H9 (cell line): ENCODE data around the gene AIPL1. TPM values are rescaled to one million over a fixed set of nuclear protein-coding genes. Genes with fewer than 3 reads are reported as not detected.

Experiments
- DNase-seq: peaks from one replicate; pipeline ENCODE4 v3.0.0-alpha.2; 2017
- H2AFZ ChIP-seq: one replicate; pipeline ENCODE4 v1.6.1; 2013; ENCODE audit warnings: mild to moderate bottlenecking, low read length, control low read depth, moderate library complexity
- H2AK5ac ChIP-seq: 2 replicates; pipeline ENCODE4 v1.6.1; 2013; ENCODE audit warnings: low read length, control low read depth, mixed read lengths; ENCODE audit not compliant: insufficient read length
- H2BK120ac ChIP-seq: one replicate; pipeline ENCODE4 v1.6.1; 2013; ENCODE audit warnings: low read depth, mild to moderate bottlenecking, low read length, control low read depth, inconsistent platforms; ENCODE audit not compliant: poor library complexity, severe bottlenecking
- H2BK12ac ChIP-seq: 2 replicates; pipeline ENCODE4 v1.6.1; 2013; ENCODE audit warnings: low read length, control low read depth, mixed read lengths, low read depth; ENCODE audit not compliant: insufficient read length
- H2BK15ac ChIP-seq: 2 replicates; pipeline ENCODE4 v1.6.1; 2013; ENCODE audit warnings: low read depth, low read length, control low read depth
- H2BK20ac ChIP-seq: one replicate; pipeline ENCODE4 v1.6.1; 2013; ENCODE audit warnings: low read depth, mild to moderate bottlenecking, low read length, control low read depth, inconsistent platforms; ENCODE audit not compliant: poor library complexity, severe bottlenecking
- H2BK5ac ChIP-seq: 2 replicates; pipeline ENCODE4 v1.6.1; 2013; ENCODE audit warnings: low read length, control low read depth, mixed read lengths; ENCODE audit not compliant: insufficient read length
- H3K14ac ChIP-seq: 2 replicates; pipeline ENCODE4 v1.6.1; 2013; ENCODE audit warnings: low read length, control low read depth; ENCODE audit not compliant: insufficient read depth
- H3K18ac ChIP-seq: 2 replicates; pipeline ENCODE4 v1.6.1; 2013; ENCODE audit warnings: low read depth, mild to moderate bottlenecking, mixed read lengths, low read length, control low read depth; ENCODE audit not compliant: insufficient read length
- H3K23ac ChIP-seq: 2 replicates; pipeline ENCODE4 v1.6.1; 2013; ENCODE audit warnings: low read length, control low read depth, mixed read lengths, low read depth; ENCODE audit not compliant: insufficient read length
- H3K23me2 ChIP-seq: 2 replicates; pipeline ENCODE4 v1.6.1; 2013; ENCODE audit warnings: low read depth, mild to moderate bottlenecking, mixed read lengths, low read length, control low read depth; ENCODE audit not compliant: insufficient read length, poor library complexity, severe bottlenecking
- H3K27ac ChIP-seq: 2 replicates; pipeline ENCODE4 v1.5.1; 2013; ENCODE audit warnings: low read length, control low read depth, mixed read lengths, low read depth; ENCODE audit not compliant: insufficient read length
- H3K27me3 ChIP-seq: 2 replicates; pipeline ENCODE4 v1.6.1; 2013; ENCODE audit warnings: low read length, control low read depth, inconsistent platforms; ENCODE audit not compliant: insufficient read depth
- H3K4ac ChIP-seq: 2 replicates; pipeline ENCODE4 v1.6.1; 2013; ENCODE audit warnings: low read depth, mild to moderate bottlenecking, control low read depth, inconsistent platforms, low read length, moderate library complexity
- H3K4me1 ChIP-seq: 2 replicates; pipeline ENCODE4 v1.6.1; 2013; ENCODE audit warnings: low read length, control low read depth, inconsistent platforms; ENCODE audit not compliant: insufficient read depth
- H3K4me2 ChIP-seq: 2 replicates; pipeline ENCODE4 v1.6.1; 2013; ENCODE audit warnings: low read length, control low read depth, mixed read lengths; ENCODE audit not compliant: insufficient read length, insufficient read depth
- H3K56ac ChIP-seq: 2 replicates; pipeline ENCODE4 v1.6.1; 2013; ENCODE audit warnings: low read depth, mild to moderate bottlenecking, mixed read lengths, low read length, control low read depth; ENCODE audit not compliant: insufficient read length
- H3K79me1 ChIP-seq: 2 replicates; pipeline ENCODE4 v1.6.1; 2013; ENCODE audit warnings: low read depth, mild to moderate bottlenecking, moderate library complexity, low read length, control low read depth, inconsistent platforms; ENCODE audit not compliant: insufficient read depth, poor library complexity, severe bottlenecking
- H3K79me2 ChIP-seq: 2 replicates; pipeline ENCODE4 v1.6.1; 2013; ENCODE audit warnings: low read length, control low read depth, inconsistent platforms; ENCODE audit not compliant: insufficient read depth
- H3K9ac ChIP-seq: 2 replicates; pipeline ENCODE4 v1.6.1; 2013; ENCODE audit warnings: low read length, control low read depth, mixed read lengths; ENCODE audit not compliant: insufficient read length; ENCODE audit errors: extremely low read depth
- H3K9me3 ChIP-seq: one replicate; pipeline ENCODE4 v1.6.1; 2013; ENCODE audit warnings: low read depth, low read length, inconsistent platforms; ENCODE audit not compliant: control insufficient read depth
- H3T11ph ChIP-seq: one replicate; pipeline ENCODE4 v1.6.1; 2013; ENCODE audit warnings: mild to moderate bottlenecking, low read length, control low read depth, inconsistent platforms
- H4K20me1 ChIP-seq: one replicate; pipeline ENCODE4 v1.6.1; 2013; ENCODE audit not compliant: control insufficient read depth, insufficient read length, insufficient read depth
- H4K5ac ChIP-seq: 2 replicates; pipeline ENCODE4 v1.6.1; 2013; ENCODE audit warnings: low read depth, mild to moderate bottlenecking, mixed read lengths, low read length, control low read depth; ENCODE audit not compliant: insufficient read length
- H4K8ac ChIP-seq: replicated peaks from 2 replicates; pipeline ENCODE4 v1.6.1; 2013; ENCODE audit warnings: low read length, control low read depth, mixed read lengths, low read depth; ENCODE audit not compliant: insufficient read length
- H4K91ac ChIP-seq: 2 replicates; pipeline ENCODE4 v1.6.1; 2013; ENCODE audit warnings: low read depth, mild to moderate bottlenecking, moderate library complexity, mixed read lengths, low read length, control low read depth; ENCODE audit not compliant: insufficient read length
- H3K27ac Mint-ChIP-seq, 3 experiments: 2 replicates in 2 of 3; 3 replicates in 1 of 3; pipeline ENCODE4 v1.8.0; 2020 to 2021; ENCODE audit warnings: mixed read lengths in 3 of 3, mild to moderate bottlenecking in 1 of 3, moderate library complexity in 1 of 3
- H3K27me3 Mint-ChIP-seq: 2 replicates; pipeline ENCODE4 v1.8.0; 2021; ENCODE audit warnings: low read depth, mild to moderate bottlenecking, moderate library complexity, mixed read lengths
- H3K36me3 Mint-ChIP-seq, 3 experiments: 2 replicates in 2 of 3; 3 replicates in 1 of 3; pipeline ENCODE4 v1.8.0; 2020 to 2021; ENCODE audit warnings: low read depth in 3 of 3, mixed read lengths in 3 of 3; ENCODE audit not compliant: insufficient read depth in 1 of 3
- H3K4me1 Mint-ChIP-seq, 2 experiments: 2 replicates each; pipeline ENCODE4 v1.8.0; 2020; ENCODE audit warnings: mixed read lengths in 2 of 2
- H3K4me3 Mint-ChIP-seq, 2 experiments: 2 replicates in 1 of 2; 3 replicates in 1 of 2; pipeline ENCODE4 v1.8.0; 2020 to 2021; ENCODE audit warnings: mild to moderate bottlenecking in 2 of 2, mixed read lengths in 2 of 2, moderate library complexity in 1 of 2
- H3K9me3 Mint-ChIP-seq, 2 experiments: 2 replicates in 1 of 2; 3 replicates in 1 of 2; pipeline ENCODE4 v1.8.0; 2020; ENCODE audit warnings: mild to moderate bottlenecking in 2 of 2, mixed read lengths in 2 of 2, moderate library complexity in 1 of 2
- WGBS: extraction: QIAGEN DNeasy Blood & Tissue Kit; methylation state at CpG from one replicate; pipeline ENCODE4 v1.1.7; 2013; ENCODE audit warnings: missing lambda C conversion rate, low lambda C conversion rate, mixed read lengths; ENCODE audit not compliant: insufficient read length; ENCODE audit errors: extremely low coverage; 5-methylcytosine and 5-hydroxymethylcytosine counted together
- total RNA-seq: library from RNA; stranded (reverse); gene quantifications from 2 replicates; pipeline ENCODE4 v1.2.1, GENCODE V29; 2021
- TF ChIP-seq, protein P1 (sequence below): fragments of 200-600 bp; sonication (generic); conservative IDR thresholded peaks from 3 replicates; pipeline ENCODE4 v1.8.0; 2021; ENCODE audit warnings: antibody characterized with exemption, mild to moderate bottlenecking

The AIPL1 gene
- total RNA-seq, 1 experiment from 2014 or later = 0.57 TPM

DNA sequence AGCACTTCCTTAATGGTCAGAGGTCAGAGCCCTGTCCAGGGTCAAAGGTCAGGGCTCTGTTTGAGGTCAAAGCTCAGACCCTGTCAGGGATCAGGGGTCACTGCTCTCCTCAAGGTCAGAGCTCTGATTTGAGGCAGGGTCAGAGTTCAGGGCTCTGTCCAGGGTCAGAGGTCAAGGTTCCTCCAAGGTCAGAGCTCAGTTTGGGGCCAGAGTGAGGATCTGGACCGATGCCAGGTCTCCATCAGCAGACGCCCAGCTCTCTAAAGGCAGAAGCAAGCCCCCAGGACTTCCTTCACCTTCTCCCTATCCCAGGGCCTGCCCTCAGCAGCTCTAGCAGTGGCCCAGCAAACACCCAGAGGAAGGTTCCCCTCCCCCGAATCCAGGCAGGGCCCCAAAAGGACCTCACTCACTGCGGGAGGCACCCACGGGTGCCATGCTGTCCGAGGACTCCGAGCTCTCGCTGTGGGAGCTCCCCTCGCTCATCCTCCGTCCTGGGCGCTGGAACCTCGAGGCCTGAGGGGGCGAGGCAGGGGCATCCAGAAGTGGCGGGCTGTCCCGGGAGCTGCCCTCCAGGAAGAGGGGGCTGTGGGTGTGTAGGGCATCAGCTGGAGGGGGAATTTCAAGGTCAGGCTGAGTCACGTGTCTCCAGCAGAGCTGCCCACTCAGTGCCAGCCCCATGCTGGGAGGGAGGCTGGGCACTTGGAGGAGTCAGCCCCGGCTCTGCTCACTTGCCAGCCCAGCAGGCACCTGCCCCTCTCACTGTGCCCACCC is 36.0 kb upstream of the AIPL1 start:
- no peak overlapping the region for H3K23ac ChIP-seq
- H2BK120ac ChIP-seq = no peak overlapping the region
- no peak overlapping the region for H3K18ac ChIP-seq
- H3K36me3 Mint-ChIP-seq = no peaks in the 10 kb centered on the region; a peak in 3 of 7 replicates
- H3K14ac ChIP-seq = no peak overlapping the region
- no peak overlapping the region for H3K9ac ChIP-seq
- no peak overlapping the region for H2AFZ ChIP-seq
- no peak overlapping the region for H2BK15ac ChIP-seq
- no peak overlapping the region for H2BK5ac ChIP-seq
- H3K56ac ChIP-seq = no peak overlapping the region
- no peak overlapping the region for H3K27ac ChIP-seq
- DNase-seq = no peak
- no CpG with 5 or more reads among the region's 17 CpGs for WGBS
- no peak overlapping the region for H4K5ac ChIP-seq
- H3K9me3 ChIP-seq = no peaks in the 10 kb centered on the region
- H3K4me2 ChIP-seq = no peak overlapping the region
- no peaks in the 10 kb centered on the region for H3K27me3 ChIP-seq
- H3K79me2 ChIP-seq = no peaks in the 10 kb centered on the region
- no peaks in the 10 kb centered on the region for H4K20me1 ChIP-seq
- H3K23me2 ChIP-seq = no peaks in the 10 kb centered on the region
- H3K9me3 Mint-ChIP-seq = peaks cover 0 to 3% of the 10 kb centered on the region in 2 experiments; a peak in 1 of 5 replicates
- no peak overlapping the region for H3T11ph ChIP-seq
- peaks cover 29 to 44% of the 10 kb centered on the region in 2 experiments for H3K4me1 Mint-ChIP-seq
- H3K79me1 ChIP-seq = no peaks in the 10 kb centered on the region
- H2BK20ac ChIP-seq = no peak overlapping the region
- no peak overlapping the region for H2BK12ac ChIP-seq
- H3K27ac Mint-ChIP-seq = no peak overlapping the region; a peak in 1 of 7 replicates
- no peak overlapping the region for H3K4me3 Mint-ChIP-seq
- TF ChIP-seq, protein P1, sequence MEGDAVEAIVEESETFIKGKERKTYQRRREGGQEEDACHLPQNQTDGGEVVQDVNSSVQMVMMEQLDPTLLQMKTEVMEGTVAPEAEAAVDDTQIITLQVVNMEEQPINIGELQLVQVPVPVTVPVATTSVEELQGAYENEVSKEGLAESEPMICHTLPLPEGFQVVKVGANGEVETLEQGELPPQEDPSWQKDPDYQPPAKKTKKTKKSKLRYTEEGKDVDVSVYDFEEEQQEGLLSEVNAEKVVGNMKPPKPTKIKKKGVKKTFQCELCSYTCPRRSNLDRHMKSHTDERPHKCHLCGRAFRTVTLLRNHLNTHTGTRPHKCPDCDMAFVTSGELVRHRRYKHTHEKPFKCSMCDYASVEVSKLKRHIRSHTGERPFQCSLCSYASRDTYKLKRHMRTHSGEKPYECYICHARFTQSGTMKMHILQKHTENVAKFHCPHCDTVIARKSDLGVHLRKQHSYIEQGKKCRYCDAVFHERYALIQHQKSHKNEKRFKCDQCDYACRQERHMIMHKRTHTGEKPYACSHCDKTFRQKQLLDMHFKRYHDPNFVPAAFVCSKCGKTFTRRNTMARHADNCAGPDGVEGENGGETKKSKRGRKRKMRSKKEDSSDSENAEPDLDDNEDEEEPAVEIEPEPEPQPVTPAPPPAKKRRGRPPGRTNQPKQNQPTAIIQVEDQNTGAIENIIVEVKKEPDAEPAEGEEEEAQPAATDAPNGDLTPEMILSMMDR = no peak
- no peaks in the 10 kb centered on the region for H3K4me1 ChIP-seq
- H3K27me3 Mint-ChIP-seq = peaks cover 2% of the 10 kb centered on the region; the same call in 1 of the 2 replicates
- no peak overlapping the region for H4K91ac ChIP-seq
- no peak overlapping the region for H3K4ac ChIP-seq
- no peak overlapping the region for H4K8ac ChIP-seq
- H2AK5ac ChIP-seq = no peak overlapping the region
